ENCODE results near the gene RPS6KA4.

RPS6KA4 gene

DNA sequence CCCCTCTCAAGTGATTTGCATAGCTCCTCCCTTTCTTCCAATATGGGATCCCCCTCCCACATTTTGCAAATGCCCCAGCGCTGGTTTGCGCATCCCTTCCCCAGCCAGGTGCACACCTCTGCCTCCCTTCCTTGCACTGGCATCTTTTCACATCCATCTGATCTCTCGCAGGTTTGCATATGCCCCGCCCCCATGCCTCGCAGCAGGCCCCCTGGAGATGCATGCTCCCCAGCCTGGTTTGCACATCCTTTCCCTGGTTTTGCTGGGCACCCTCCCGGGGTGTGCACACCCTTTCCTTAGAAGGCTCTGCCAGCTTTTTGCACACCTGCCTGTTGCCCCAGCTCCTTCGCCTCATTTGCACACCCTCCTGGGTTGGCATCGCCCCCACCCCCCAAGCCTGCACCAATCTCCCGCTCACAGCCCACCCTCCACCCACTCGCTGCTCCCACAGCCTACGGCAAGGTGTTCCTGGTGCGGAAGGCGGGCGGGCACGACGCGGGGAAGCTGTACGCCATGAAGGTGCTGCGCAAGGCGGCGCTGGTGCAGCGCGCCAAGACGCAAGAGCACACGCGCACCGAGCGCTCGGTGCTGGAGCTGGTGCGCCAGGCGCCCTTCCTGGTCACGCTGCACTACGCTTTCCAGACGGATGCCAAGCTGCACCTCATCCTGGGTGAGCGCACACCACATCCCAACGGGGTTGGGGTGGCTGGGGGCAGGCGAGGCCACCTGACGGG is 917 bp downstream of the RPS6KA4 start:
- no peak for TF ChIP-seq POLR2A (IDR thresholded peaks at IDR 0.05; ENCODE audit: low read depth, low read length)
- no peak for TF ChIP-seq TAF1 (IDR thresholded peaks at IDR 0.05; ENCODE audit: borderline replicate concordance, low read depth, low read length)
- no peak for TF ChIP-seq POLR2AphosphoS5 (IDR thresholded peaks at IDR 0.05; ENCODE audit: low read depth, low read length)
- FAIRE-seq (peak; percentile 14), DNase-seq (ENCODE audit: insufficient read length) (peak; percentile 58)

DNA sequence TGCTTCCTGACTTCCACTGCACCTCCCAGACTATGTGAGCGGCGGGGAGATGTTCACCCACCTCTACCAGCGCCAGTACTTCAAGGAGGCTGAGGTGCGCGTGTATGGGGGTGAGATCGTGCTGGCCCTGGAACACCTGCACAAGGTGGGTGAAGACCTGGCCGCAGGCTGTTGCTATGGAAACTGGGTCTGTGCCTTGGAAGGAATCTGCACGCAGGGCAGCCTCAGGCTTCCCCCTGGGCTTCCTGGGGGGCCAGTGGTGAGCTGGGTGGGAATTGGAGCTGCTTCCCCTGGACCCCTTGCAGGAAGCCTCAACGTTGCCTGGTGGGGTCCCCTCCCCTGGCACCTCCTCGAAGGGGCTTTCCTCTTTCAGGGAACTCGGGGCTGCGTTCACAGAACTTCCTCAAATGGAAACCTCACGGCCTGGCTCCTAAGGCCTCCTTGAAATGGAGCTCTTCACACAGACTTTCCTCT is 1.5 kb downstream of the RPS6KA4 start:
- FAIRE-seq (no peak), DNase-seq (ENCODE audit: insufficient read length) (peak; percentile 29)
- TF ChIP-seq POLR2A (IDR thresholded peaks at IDR 0.05; ENCODE audit: low read depth, low read length) (no peak), POLR2AphosphoS5 (IDR thresholded peaks at IDR 0.05; ENCODE audit: low read depth, low read length) (no peak), TAF1 (IDR thresholded peaks at IDR 0.05; ENCODE audit: borderline replicate concordance, low read depth, low read length) (no peak)

DNA sequence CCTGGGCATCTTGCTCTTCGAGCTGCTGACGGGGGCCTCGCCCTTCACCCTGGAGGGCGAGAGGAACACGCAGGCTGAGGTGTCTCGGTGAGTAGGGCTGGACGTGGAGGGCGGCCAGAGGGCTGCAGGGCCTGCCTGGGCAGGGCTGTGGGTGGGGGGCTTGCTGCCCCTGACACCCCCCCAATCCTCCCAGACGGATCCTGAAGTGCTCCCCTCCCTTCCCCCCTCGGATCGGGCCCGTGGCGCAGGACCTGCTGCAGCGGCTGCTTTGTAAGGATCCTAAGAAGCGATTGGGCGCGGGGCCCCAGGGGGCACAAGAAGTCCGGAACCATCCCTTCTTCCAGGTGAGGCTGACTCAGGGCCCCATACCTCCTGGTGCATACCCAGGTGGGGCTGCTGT is 2.7 kb downstream of the RPS6KA4 start:
- no peak for DNase-seq (ENCODE audit: insufficient read length)
- TF ChIP-seq POLR2A (IDR thresholded peaks at IDR 0.05; ENCODE audit: low read depth, low read length): no peak
- TF ChIP-seq POLR2AphosphoS5 (IDR thresholded peaks at IDR 0.05; ENCODE audit: low read depth, low read length): no peak
- no peak for TF ChIP-seq TAF1 (IDR thresholded peaks at IDR 0.05; ENCODE audit: borderline replicate concordance, low read depth, low read length)
- no peak for FAIRE-seq

DNA sequence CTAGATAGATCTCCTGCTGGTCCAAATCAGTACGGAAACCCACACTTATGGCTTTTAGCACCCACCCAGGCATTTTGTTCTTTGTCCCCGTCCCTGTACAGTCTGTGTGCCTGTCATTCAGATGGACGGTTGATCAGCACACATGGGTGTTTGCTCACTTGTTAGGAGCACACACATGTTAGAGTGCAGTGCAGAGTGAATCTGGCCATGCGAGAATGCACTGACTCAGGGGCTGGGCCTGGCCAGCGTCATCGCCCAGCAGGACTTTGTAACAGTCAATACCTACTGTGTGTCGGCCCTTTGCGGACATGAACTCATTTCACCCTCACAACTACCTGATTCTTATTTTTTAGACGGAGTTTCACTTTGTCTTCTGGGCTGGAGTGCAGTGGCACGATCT is 3.4 kb downstream of the RPS6KA4 start:
- no peak for DNase-seq (ENCODE audit: insufficient read length)
- FAIRE-seq: no peak
- no peak for TF ChIP-seq TAF1 (IDR thresholded peaks at IDR 0.05; ENCODE audit: borderline replicate concordance, low read depth, low read length)
- TF ChIP-seq POLR2A (IDR thresholded peaks at IDR 0.05; ENCODE audit: low read depth, low read length): no peak
- TF ChIP-seq POLR2AphosphoS5 (IDR thresholded peaks at IDR 0.05; ENCODE audit: low read depth, low read length): no peak

DNA sequence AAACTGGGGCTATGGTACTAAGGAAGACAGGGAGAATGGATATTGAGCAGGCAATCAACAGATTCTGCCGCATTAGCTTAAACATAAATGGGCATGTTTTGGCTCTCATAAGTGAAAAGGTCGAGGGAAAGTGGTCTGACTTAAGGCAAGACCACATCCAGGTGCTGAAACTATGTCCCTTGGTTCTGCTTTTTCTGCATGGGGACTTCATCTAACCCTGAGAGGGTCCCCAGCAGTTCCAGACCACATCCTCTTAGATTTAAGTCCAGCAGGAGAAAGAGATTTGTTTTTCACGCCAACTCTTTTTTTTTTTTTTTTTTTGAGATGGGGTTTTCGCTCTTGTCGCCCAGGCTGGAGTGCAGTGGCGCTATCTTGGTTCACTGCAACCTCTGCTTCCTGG is 5.5 kb downstream of the RPS6KA4 start:
- DNase-seq (ENCODE audit: insufficient read length) (no peak), FAIRE-seq (no peak)
- TF ChIP-seq TAF1 (IDR thresholded peaks at IDR 0.05; ENCODE audit: borderline replicate concordance, low read depth, low read length) (no peak), POLR2A (IDR thresholded peaks at IDR 0.05; ENCODE audit: low read depth, low read length) (no peak), POLR2AphosphoS5 (IDR thresholded peaks at IDR 0.05; ENCODE audit: low read depth, low read length) (no peak)

DNA sequence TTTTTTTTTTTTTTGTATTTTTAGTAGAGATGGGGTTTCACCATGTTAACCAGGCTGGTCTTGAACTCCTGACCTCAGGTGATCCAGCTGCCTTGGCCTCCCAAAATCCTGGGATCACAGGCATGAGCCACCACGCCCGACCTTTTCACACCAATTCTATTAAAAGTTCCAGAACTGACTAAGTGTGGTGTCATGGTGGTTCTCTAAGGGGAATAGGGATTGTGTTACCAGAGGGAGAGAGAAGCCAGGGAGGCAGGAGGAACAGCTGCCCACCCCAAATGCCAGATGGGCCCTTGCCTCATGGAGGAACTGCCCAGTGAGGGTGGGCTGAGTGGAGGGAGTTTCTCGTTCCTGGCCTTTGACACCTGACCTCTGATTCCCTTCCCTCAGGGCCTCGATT is 5.9 kb downstream of the RPS6KA4 start:
- TF ChIP-seq POLR2AphosphoS5 (IDR thresholded peaks at IDR 0.05; ENCODE audit: low read depth, low read length): no peak
- no peak for TF ChIP-seq TAF1 (IDR thresholded peaks at IDR 0.05; ENCODE audit: borderline replicate concordance, low read depth, low read length)
- no peak for TF ChIP-seq POLR2A (IDR thresholded peaks at IDR 0.05; ENCODE audit: low read depth, low read length)
- FAIRE-seq: no peak
- DNase-seq (ENCODE audit: insufficient read length): no peak

DNA sequence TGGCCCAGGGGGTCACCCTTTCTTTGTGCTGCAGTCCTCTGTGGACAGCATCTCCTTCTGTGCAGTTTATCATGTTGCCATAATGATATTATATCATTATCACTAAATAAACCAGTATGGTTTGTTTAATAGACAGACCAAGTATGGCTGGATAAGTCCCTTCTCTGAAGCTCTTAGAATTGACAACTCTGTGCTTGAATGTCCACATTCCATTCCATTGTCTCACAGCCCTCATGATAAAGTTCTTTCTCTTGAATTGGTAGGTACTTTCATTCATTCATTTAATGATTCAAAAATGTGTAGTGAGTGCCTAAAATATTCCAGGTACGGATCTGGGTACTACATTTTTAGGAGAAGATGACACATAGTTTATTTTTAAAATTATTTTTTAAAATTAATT is 7.8 kb downstream of the RPS6KA4 start:
- DNase-seq (ENCODE audit: insufficient read length) (no peak), FAIRE-seq (no peak)
- TF ChIP-seq POLR2A (IDR thresholded peaks at IDR 0.05; ENCODE audit: low read depth, low read length) (no peak), TAF1 (IDR thresholded peaks at IDR 0.05; ENCODE audit: borderline replicate concordance, low read depth, low read length) (no peak), POLR2AphosphoS5 (IDR thresholded peaks at IDR 0.05; ENCODE audit: low read depth, low read length) (no peak)

DNA sequence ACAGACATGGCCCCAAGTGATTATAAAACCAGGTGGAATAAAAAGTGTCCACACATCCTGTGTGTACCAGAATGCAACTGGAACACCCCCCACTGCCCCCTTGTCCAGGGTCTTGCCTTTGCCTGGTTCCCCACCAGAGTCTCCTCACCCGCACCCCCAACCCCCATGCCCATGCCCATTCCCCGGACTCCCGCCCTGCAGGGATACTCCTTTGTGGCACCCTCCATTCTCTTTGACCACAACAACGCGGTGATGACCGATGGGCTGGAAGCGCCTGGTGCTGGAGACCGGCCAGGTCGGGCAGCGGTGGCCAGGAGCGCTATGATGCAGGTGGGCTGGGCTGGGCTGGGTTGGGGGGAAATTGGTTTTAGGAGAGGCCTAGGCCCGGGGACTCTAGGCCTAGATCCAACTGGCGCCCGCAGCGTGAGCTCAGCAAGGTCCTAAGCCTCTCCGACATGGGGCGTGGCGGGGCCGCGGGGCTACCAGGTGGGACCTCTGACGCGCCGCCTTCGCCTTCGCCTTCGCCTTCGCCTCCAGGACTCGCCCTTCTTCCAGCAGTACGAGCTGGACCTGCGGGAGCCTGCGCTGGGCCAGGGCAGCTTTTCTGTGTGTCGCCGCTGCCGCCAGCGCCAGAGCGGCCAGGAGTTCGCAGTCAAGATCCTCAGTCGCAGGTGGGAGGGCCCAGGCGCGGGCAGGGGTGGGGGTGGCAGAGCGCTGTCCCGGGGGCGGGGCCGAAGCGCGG is 9.1 kb downstream of the RPS6KA4 start:
- DNase-seq (ENCODE audit: insufficient read length) (no peak), FAIRE-seq (no peak)
- TF ChIP-seq POLR2AphosphoS5 (IDR thresholded peaks at IDR 0.05; ENCODE audit: low read depth, low read length) (no peak), TAF1 (IDR thresholded peaks at IDR 0.05; ENCODE audit: borderline replicate concordance, low read depth, low read length) (no peak), POLR2A (IDR thresholded peaks at IDR 0.05; ENCODE audit: low read depth, low read length) (no peak)

DNA sequence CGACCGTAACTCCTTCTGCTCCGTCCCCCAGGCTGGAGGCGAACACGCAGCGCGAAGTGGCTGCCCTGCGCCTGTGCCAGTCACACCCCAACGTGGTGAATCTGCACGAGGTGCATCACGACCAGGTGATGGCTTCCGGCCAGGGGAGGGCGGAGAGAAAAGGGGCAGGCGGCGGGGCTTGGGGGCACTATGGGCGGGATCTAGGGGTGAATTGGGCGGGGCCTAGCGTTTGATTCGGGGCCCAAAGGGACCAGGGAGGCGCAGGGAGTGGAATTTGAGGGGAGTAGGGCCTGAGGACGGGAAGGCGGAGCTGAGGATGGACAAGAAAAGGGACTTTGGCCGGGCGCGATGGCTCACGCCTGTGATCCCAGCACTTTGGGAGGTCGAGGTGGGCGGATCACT is 9.7 kb downstream of the RPS6KA4 start:
- no peak for FAIRE-seq
- DNase-seq (ENCODE audit: insufficient read length): no peak
- no peak for TF ChIP-seq POLR2A (IDR thresholded peaks at IDR 0.05; ENCODE audit: low read depth, low read length)
- no peak for TF ChIP-seq TAF1 (IDR thresholded peaks at IDR 0.05; ENCODE audit: borderline replicate concordance, low read depth, low read length)
- no peak for TF ChIP-seq POLR2AphosphoS5 (IDR thresholded peaks at IDR 0.05; ENCODE audit: low read depth, low read length)

DNA sequence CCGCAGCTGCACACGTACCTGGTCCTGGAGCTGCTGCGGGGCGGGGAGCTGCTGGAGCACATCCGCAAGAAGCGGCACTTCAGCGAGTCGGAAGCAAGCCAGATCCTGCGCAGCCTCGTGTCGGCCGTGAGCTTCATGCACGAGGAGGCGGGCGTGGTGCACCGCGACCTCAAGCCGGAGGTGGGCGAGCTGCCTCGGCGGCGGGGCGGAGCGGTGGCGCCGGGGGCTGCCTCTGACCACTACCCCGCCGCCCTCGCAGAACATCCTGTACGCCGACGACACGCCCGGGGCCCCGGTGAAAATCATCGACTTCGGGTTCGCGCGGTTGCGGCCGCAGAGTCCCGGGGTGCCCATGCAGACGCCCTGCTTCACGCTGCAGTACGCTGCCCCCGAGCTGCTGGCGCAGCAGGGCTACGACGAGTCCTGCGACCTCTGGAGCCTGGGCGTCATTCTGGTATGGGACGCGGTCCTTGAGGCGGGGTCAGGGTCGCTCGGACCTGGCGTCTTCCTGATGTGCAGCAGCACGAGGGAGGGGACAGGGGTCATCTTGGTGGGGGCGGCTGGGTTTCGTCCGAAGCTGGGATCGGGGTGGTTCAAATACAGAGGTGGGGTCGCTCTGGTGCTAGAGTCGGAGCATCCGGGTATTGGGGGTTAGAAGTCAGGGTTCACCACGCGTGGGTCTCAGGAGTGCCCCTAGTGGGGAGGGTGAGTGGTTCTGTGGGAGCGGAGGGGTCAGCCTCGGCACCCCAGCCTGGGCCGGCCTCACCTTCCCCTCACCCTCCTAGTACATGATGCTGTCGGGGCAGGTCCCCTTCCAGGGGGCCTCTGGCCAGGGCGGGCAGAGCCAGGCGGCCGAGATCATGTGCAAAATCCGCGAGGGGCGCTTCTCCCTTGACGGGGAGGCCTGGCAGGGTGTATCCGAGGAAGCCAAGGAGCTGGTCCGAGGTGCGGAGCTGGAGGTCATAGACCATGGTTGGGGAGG is 10.8 kb downstream of the RPS6KA4 start:
- DNase-seq (ENCODE audit: insufficient read length) (peak; percentile 25), FAIRE-seq (no peak)
- TF ChIP-seq POLR2AphosphoS5 (IDR thresholded peaks at IDR 0.05; ENCODE audit: low read depth, low read length): no peak
- no peak for TF ChIP-seq POLR2A (IDR thresholded peaks at IDR 0.05; ENCODE audit: low read depth, low read length)
- TF ChIP-seq TAF1 (IDR thresholded peaks at IDR 0.05; ENCODE audit: borderline replicate concordance, low read depth, low read length): no peak

DNA sequence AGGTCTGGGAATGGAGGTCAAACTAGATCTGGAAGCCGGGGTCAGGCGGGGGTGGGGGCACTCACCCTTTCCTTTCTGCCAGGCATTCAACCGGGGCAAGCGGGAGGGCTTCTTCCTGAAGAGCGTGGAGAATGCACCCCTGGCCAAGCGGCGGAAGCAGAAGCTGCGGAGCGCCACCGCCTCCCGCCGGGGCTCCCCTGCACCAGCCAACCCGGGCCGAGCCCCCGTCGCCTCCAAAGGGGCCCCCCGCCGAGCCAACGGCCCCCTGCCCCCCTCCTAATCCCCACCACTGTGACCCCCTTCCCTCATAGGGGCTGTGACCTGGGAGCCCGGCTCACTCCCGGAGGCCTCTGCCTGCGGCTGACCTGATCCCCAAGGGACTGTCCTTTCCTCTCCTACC is 12.2 kb downstream of the RPS6KA4 start:
- FAIRE-seq: no peak
- TF ChIP-seq TAF1 (IDR thresholded peaks at IDR 0.05; ENCODE audit: borderline replicate concordance, low read depth, low read length): no peak
- no peak for TF ChIP-seq POLR2AphosphoS5 (IDR thresholded peaks at IDR 0.05; ENCODE audit: low read depth, low read length)
- TF ChIP-seq POLR2A (IDR thresholded peaks at IDR 0.05; ENCODE audit: low read depth, low read length): no peak
- DNase-seq (ENCODE audit: insufficient read length): peak; percentile 31
